SIG-M5 treated with dmso at 0.1 percent for 504 hours (cell line): Measurements from ENCODE around the gene GPR63.

Source experiments
- DNase-seq: peaks from one replicate; lab custom pipeline; 2025; ENCODE audit not compliant: unreplicated experiment; lab: John Stamatoyannopoulos, UW

Gene GPR63

GRCh38 chr6:96761794-96762193 is 75.5 kb downstream of the GPR63 start:
- DNase-seq = no peak

- DNase-seq = no peak
Observed at GRCh38 chr6:96760153-96760687, 77.1 kb downstream of the GPR63 start.

GRCh38 chr6:96755096-96755495 is 82.2 kb downstream of the GPR63 start:
- no peak for DNase-seq

DNA sequence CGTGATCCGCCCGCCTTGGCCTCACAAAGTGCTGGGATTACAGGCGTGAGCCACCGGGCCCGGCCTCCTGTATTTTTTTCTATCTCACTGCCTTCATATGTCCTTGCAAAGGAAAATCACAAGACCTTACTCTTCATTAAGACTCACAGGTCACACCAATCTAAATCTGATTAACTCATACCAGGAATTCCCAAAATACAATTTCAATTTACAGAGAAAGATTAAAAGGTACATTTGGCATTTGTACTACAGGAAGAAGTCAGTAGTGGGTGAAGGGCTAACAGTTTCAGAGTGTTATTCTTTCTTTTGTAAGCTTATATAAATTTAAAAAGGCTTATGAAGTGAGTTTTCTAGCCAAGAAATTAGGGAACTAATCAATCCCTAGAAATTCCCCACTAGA is 87.4 kb downstream of the GPR63 start:
- no peak for DNase-seq
